PC-9 (cell line): ENCODE data around the gene MYO10. TPM values are rescaled to one million over a fixed set of nuclear protein-coding genes. Genes with fewer than 3 reads are reported as not detected.

Experiments
- BruUV-seq: library from RNA; stranded (reverse); fragments of 400-500 nt; replicated peaks from 2 replicates; lab custom pipeline; 2021; lab: Mats Ljungman, UMichigan
- CTCF ChIA-PET: fragments of 300-600 bp; sonication (Branson Sonifier 250); formaldehyde crosslinking; loops from one replicate; lab custom pipeline; 2022; ENCODE audit warnings: antibody characterized with exemption; lab: Charles Lee
- POLR2A ChIA-PET: fragments of 300-600 bp; sonication (Branson Sonifier 250); formaldehyde crosslinking; loops from one replicate; lab custom pipeline; 2022; ENCODE audit warnings: antibody characterized with exemption; ENCODE audit not compliant: unreplicated experiment; lab: Charles Lee
- DNase-seq, 2 experiments: peaks; one replicate each; pipeline versions ENCODE4 v3.0.0 to v3.0.0-alpha.2; 2015 to 2022; ENCODE audit warnings: mixed read lengths in 1 of 2
- H2AFZ ChIP-seq: fragments of 200-600 bp; sonication (generic); 2 replicates; pipeline ENCODE4 v1.8.1; 2017; ENCODE audit warnings: antibody characterized with exemption
- H3F3A ChIP-seq: fragments of 200-600 bp; sonication (generic); 2 replicates; pipeline ENCODE4 v1.8.1; 2017; ENCODE audit warnings: antibody characterized with exemption, mild to moderate bottlenecking, low read depth; ENCODE audit not compliant: insufficient read depth
- H3K27ac ChIP-seq: fragments of 200-600 bp; sonication (generic); 2 replicates; pipeline ENCODE4 v1.6.1; 2016; ENCODE audit warnings: mixed run types
- H3K27me3 ChIP-seq: fragments of 200-600 bp; sonication (generic); 2 replicates; pipeline ENCODE4 v1.6.1; 2016; ENCODE audit warnings: low read depth, mixed run types; ENCODE audit not compliant: insufficient read depth
- H3K36me3 ChIP-seq: fragments of 200-600 bp; sonication (generic); 2 replicates; pipeline ENCODE4 v1.6.1; 2016; ENCODE audit warnings: low read depth, mixed run types
- H3K4me1 ChIP-seq: fragments of 200-600 bp; sonication (generic); replicated peaks from 2 replicates; pipeline ENCODE4 v1.6.1; 2016; ENCODE audit warnings: mixed run types; ENCODE audit not compliant: insufficient read depth
- H3K4me2 ChIP-seq: fragments of 200-600 bp; sonication (generic); 2 replicates; pipeline ENCODE4 v1.6.1; 2017; ENCODE audit warnings: mixed run types
- H3K4me3 ChIP-seq: fragments of 200-600 bp; sonication (generic); 2 replicates; pipeline ENCODE4 v1.6.1; 2016; ENCODE audit warnings: mixed run types
- H3K79me2 ChIP-seq: fragments of 200-600 bp; sonication (generic); 2 replicates; pipeline ENCODE4 v1.6.1; 2017; ENCODE audit warnings: low read depth, mixed run types
- H3K9me2 ChIP-seq: fragments of 200-600 bp; sonication (generic); 2 replicates; pipeline ENCODE4 v1.8.1; 2017; ENCODE audit warnings: mild to moderate bottlenecking; ENCODE audit not compliant: insufficient read depth
- H3K9me3 ChIP-seq: fragments of 200-600 bp; sonication (generic); 2 replicates; pipeline ENCODE4 v1.8.1; 2016; ENCODE audit warnings: low read depth; ENCODE audit not compliant: insufficient read depth
- H4K20me1 ChIP-seq: fragments of 200-600 bp; sonication (generic); 2 replicates; pipeline ENCODE4 v1.8.1; 2017; ENCODE audit not compliant: insufficient read depth
- EZH2 ChIP-seq: fragments of 200-600 bp; sonication (generic); IDR thresholded peaks from 2 replicates; pipeline ENCODE4 v1.8.0; 2017; ENCODE audit warnings: antibody characterized with exemption, low read depth
- intact Hi-C: fragments of 100-400 bp; cut with micrococcal nuclease; formaldehyde crosslinking; loops from one replicate; pipeline ENCODE4 v1.10.0; 2022; ENCODE audit not compliant: unreplicated experiment
- total RNA-seq: library from RNA; stranded (reverse); gene quantifications from 2 replicates; pipeline ENCODE4 v1.2.3, GENCODE V29; 2021
- TF ChIP-seq, protein P1 (sequence below): fragments of 200-600 bp; sonication (generic); conservative IDR thresholded peaks from 2 replicates; pipeline ENCODE4 v1.6.1; 2017; ENCODE audit warnings: mixed run types, antibody characterized with exemption, mild to moderate bottlenecking, moderate library complexity

MYO10 gene
- total RNA-seq, 1 experiment from 2014 or later: 92.8 TPM

DNA sequence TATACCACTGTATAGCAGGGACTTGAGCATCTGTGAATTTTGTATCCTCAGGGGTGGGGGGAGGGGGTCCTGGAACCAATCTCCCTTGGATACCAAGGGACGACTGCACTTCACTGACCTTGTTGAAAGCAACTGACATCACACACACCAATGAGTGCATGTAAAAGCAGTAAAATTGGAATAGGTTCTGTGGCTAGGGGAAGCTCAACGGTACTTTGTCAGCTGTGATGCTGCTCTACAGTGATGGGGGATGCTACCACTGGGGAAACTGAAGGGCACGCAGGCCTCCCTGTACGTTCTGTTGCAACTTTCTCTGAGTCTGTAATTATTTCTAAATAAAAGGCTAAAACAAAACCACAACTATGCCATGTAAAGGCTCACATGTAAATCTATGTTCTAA is 272.2 kb downstream of the MYO10 start:
- no peak overlapping the region for H2AFZ ChIP-seq
- ChIA-PET CTCF (no interaction called here), POLR2A (no interaction called here)
- intact Hi-C loops: no loop called here
- H3K4me1 ChIP-seq: no peaks in the 10 kb centered on the region
- no peaks in the 10 kb centered on the region for H4K20me1 ChIP-seq
- H3K4me3 ChIP-seq: no peak overlapping the region
- no peak for DNase-seq
- no peaks in the 10 kb centered on the region for H3K36me3 ChIP-seq
- no peak for TF ChIP-seq EZH2
- TF ChIP-seq, protein P1, sequence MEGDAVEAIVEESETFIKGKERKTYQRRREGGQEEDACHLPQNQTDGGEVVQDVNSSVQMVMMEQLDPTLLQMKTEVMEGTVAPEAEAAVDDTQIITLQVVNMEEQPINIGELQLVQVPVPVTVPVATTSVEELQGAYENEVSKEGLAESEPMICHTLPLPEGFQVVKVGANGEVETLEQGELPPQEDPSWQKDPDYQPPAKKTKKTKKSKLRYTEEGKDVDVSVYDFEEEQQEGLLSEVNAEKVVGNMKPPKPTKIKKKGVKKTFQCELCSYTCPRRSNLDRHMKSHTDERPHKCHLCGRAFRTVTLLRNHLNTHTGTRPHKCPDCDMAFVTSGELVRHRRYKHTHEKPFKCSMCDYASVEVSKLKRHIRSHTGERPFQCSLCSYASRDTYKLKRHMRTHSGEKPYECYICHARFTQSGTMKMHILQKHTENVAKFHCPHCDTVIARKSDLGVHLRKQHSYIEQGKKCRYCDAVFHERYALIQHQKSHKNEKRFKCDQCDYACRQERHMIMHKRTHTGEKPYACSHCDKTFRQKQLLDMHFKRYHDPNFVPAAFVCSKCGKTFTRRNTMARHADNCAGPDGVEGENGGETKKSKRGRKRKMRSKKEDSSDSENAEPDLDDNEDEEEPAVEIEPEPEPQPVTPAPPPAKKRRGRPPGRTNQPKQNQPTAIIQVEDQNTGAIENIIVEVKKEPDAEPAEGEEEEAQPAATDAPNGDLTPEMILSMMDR: no peak
- H3K9me2 ChIP-seq: no peaks in the 10 kb centered on the region
- no TSS peak for BruUV-seq
- no peak overlapping the region for H3K4me2 ChIP-seq
- H3K79me2 ChIP-seq: no peaks in the 10 kb centered on the region
- H3K9me3 ChIP-seq: no peaks in the 10 kb centered on the region
- H3K27ac ChIP-seq: no peak overlapping the region
- H3K27me3 ChIP-seq: no peaks in the 10 kb centered on the region
- H3F3A ChIP-seq: no peaks in the 10 kb centered on the region

DNA sequence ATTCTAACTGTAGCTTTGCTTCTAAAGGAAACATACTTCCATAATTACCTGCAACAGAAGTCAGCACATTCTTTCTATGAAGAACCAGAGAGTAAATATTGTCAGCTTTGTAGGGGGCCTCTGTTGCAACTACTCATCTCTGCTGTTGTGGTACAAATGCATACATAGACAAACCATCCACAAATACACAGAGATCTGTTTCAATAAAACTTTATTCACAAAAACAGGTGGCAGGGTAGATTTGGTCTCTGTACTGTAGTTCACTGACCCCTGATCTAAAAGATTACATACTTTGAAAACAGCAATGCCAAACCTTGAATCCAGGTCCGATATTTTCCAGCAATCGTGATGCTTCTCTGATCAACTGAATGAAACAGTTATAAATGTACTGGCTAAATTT is 274.4 kb downstream of the MYO10 start:
- intact Hi-C loops: no loop called here
- no TSS peak for BruUV-seq
- POLR2A ChIA-PET: no interaction called here
- CTCF ChIA-PET: no interaction called here
- Histone ChIP-seq H3K4me1 (no peaks in the 10 kb centered on the region), H3K36me3 (no peaks in the 10 kb centered on the region), H3K27me3 (no peaks in the 10 kb centered on the region), H4K20me1 (no peaks in the 10 kb centered on the region), H2AFZ (no peak overlapping the region), H3K9me2 (no peaks in the 10 kb centered on the region), H3K79me2 (no peaks in the 10 kb centered on the region), H3K4me3 (no peak overlapping the region), H3K27ac (no peak overlapping the region), H3F3A (no peaks in the 10 kb centered on the region), H3K4me2 (no peak overlapping the region), H3K9me3 (no peaks in the 10 kb centered on the region)
- DNase-seq: no peak
- TF ChIP-seq EZH2: no peak
- TF ChIP-seq, protein P1: no peak

DNA sequence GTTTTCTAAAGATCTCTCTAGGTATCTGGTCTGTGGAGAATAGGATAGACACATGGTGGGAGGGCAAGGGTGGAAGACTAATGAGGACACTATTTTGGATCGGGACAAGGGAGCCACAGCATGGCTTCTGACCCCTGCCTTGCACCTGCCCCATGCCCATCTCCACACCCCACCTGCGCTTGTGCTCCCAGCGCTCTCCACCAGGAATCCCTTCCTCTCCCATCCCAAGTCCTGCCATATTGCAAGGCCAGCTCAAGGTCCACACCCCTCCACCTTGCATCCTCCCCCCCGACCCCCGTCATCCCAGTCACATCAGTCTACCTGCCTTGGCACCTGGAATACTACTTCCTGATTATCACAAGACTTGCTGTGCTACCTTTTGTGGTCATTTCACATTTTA is 275.1 kb downstream of the MYO10 start:
- ChIA-PET CTCF (no interaction called here), POLR2A (interaction anchor here (0.6 kb wide), 1 partner anchor 542 kb away, joined by 4 read pairs; no protein-coding TSS in a partner anchor)
- TF ChIP-seq, protein P1: no peak
- no peak for TF ChIP-seq EZH2
- Histone ChIP-seq H3K79me2 (no peaks in the 10 kb centered on the region), H3F3A (no peaks in the 10 kb centered on the region), H4K20me1 (no peaks in the 10 kb centered on the region), H3K36me3 (no peaks in the 10 kb centered on the region), H3K4me3 (no peak overlapping the region), H2AFZ (no peak overlapping the region), H3K27ac (no peak overlapping the region), H3K9me2 (no peaks in the 10 kb centered on the region), H3K4me1 (no peaks in the 10 kb centered on the region), H3K4me2 (no peak overlapping the region), H3K9me3 (no peaks in the 10 kb centered on the region), H3K27me3 (no peaks in the 10 kb centered on the region)
- intact Hi-C loops: no loop called here
- no peak for DNase-seq
- no TSS peak for BruUV-seq
